SK-N-SH treated with all-trans-retinoic acid at 6 μM for 48 hours (cell line): ENCODE measurements around the gene PMVK.

ENCODE experiments used
- ATAC-seq: fragments of 200-7000 bp; cut with Tn5 transposase; 3 replicates; pipeline ENCODE4 v1.9.1; 2020; ENCODE audit warnings: mild to moderate bottlenecking, moderate library complexity
- ARNTL ChIP-seq: fragments of 450-650 bp; formaldehyde crosslinking; IDR thresholded peaks from 2 replicates; pipeline ENCODE4 v1.5.0; 2020; ENCODE audit warnings: low read depth, mild to moderate bottlenecking, moderate library complexity, borderline replicate concordance
- BACH2 ChIP-seq: fragments of 250-450 bp; sonication (Bioruptor Pico); IDR thresholded peaks from 2 replicates; pipeline ENCODE4 v1.9.0; 2021; ENCODE audit warnings: mild to moderate bottlenecking, borderline replicate concordance
- CSDC2 ChIP-seq: fragments of 250-450 bp; sonication (Bioruptor Pico); IDR thresholded peaks from 2 replicates; pipeline ENCODE4 v1.5.0; 2020; ENCODE audit warnings: mild to moderate bottlenecking, moderate library complexity
- ESRRG ChIP-seq: fragments of 250-450 bp; sonication (Bioruptor Pico); IDR thresholded peaks from 2 replicates; pipeline ENCODE4 v1.6.1; 2021; ENCODE audit warnings: mild to moderate bottlenecking
- GLIS3 ChIP-seq: fragments of 250-450 bp; sonication (Bioruptor Pico); IDR thresholded peaks from 2 replicates; pipeline ENCODE4 v1.5.0; 2020; ENCODE audit warnings: mild to moderate bottlenecking, moderate library complexity
- ISL1 ChIP-seq: fragments of 250-450 bp; sonication (Bioruptor Pico); IDR thresholded peaks from 2 replicates; pipeline ENCODE4 v2.1.2; 2022; ENCODE audit warnings: mild to moderate bottlenecking, moderate library complexity
- OSR1 ChIP-seq: fragments of 250-450 bp; sonication (Bioruptor Pico); IDR thresholded peaks from 2 replicates; pipeline ENCODE4 v1.8.0; 2022; ENCODE audit warnings: moderate library complexity, mild to moderate bottlenecking, inconsistent platforms
- PPARA ChIP-seq: fragments of 250-450 bp; sonication (Bioruptor Pico); IDR thresholded peaks from 2 replicates; pipeline ENCODE4 v1.5.0; 2020; ENCODE audit warnings: mild to moderate bottlenecking, borderline replicate concordance
- RARB ChIP-seq: fragments of 250-450 bp; sonication (Bioruptor Pico); IDR thresholded peaks from 2 replicates; pipeline ENCODE4 v1.8.0; 2021; ENCODE audit warnings: mild to moderate bottlenecking, moderate library complexity
- SNAI2 ChIP-seq: fragments of 250-450 bp; sonication (Bioruptor Pico); IDR thresholded peaks from 2 replicates; pipeline ENCODE4 v1.5.0; 2020; ENCODE audit warnings: mild to moderate bottlenecking, moderate library complexity
- TCF4 ChIP-seq: fragments of 250-450 bp; sonication (Bioruptor Pico); IDR thresholded peaks from 2 replicates; pipeline ENCODE4 v1.8.0; 2021; ENCODE audit warnings: mild to moderate bottlenecking, moderate library complexity, borderline replicate concordance
- TOX ChIP-seq: fragments of 250-450 bp; sonication (Bioruptor Pico); IDR thresholded peaks from 2 replicates; pipeline ENCODE4 v1.8.0; 2021; ENCODE audit warnings: mild to moderate bottlenecking, moderate library complexity, borderline replicate concordance
- ZC3H10 ChIP-seq: fragments of 250-450 bp; sonication (Bioruptor Pico); IDR thresholded peaks from 2 replicates; pipeline ENCODE4 v1.5.1; 2021; ENCODE audit warnings: mild to moderate bottlenecking, moderate library complexity
- ZFP3 ChIP-seq: fragments of 250-450 bp; sonication (Bioruptor Pico); IDR thresholded peaks from 2 replicates; pipeline ENCODE4 v1.5.0; 2020; ENCODE audit warnings: mild to moderate bottlenecking, moderate library complexity
- ZFP30 ChIP-seq: fragments of 450-650 bp; formaldehyde crosslinking; IDR thresholded peaks from 2 replicates; pipeline ENCODE4 v1.5.0; 2022; ENCODE audit warnings: mild to moderate bottlenecking, moderate library complexity
- ZNF565 ChIP-seq: fragments of 450-650 bp; formaldehyde crosslinking; conservative IDR thresholded peaks from 2 replicates; pipeline ENCODE4 v1.5.0; 2020; ENCODE audit warnings: low read depth, mild to moderate bottlenecking, moderate library complexity
- ZNF70 ChIP-seq: fragments of 450-650 bp; formaldehyde crosslinking; IDR thresholded peaks from 2 replicates; pipeline ENCODE4 v1.5.0; 2020; ENCODE audit warnings: mild to moderate bottlenecking, moderate library complexity
- ZNF8 ChIP-seq: fragments of 450-650 bp; formaldehyde crosslinking; IDR thresholded peaks from 2 replicates; pipeline ENCODE4 v1.5.0; 2020; ENCODE audit warnings: mild to moderate bottlenecking, moderate library complexity
- TF ChIP-seq, protein P1 (sequence below): fragments of 250-450 bp; sonication (Bioruptor Pico); IDR thresholded peaks from 2 replicates; pipeline ENCODE4 v1.8.0; 2021; ENCODE audit warnings: low read depth, mild to moderate bottlenecking, moderate library complexity, borderline replicate concordance
- TF ChIP-seq, protein P2 (sequence below): fragments of 250-450 bp; sonication (Bioruptor Pico); IDR thresholded peaks from 2 replicates; pipeline ENCODE4 v1.5.1; 2021; ENCODE audit warnings: mild to moderate bottlenecking, moderate library complexity
- TF ChIP-seq, protein P3 (sequence below): fragments of 250-450 bp; sonication (Bioruptor Pico); IDR thresholded peaks from 2 replicates; pipeline ENCODE4 v1.8.0; 2020; ENCODE audit warnings: mild to moderate bottlenecking, moderate library complexity, borderline replicate concordance
- TF ChIP-seq, protein P4 (sequence below): fragments of 250-450 bp; sonication (Bioruptor Pico); IDR thresholded peaks from 2 replicates; pipeline ENCODE4 v1.5.0; 2020; ENCODE audit warnings: mild to moderate bottlenecking, moderate library complexity
- TF ChIP-seq, protein P5 (sequence below): fragments of 250-450 bp; sonication (Bioruptor Pico); IDR thresholded peaks from 2 replicates; pipeline ENCODE4 v1.5.1; 2020; ENCODE audit warnings: low read depth, mild to moderate bottlenecking, moderate library complexity

The PMVK gene

DNA sequence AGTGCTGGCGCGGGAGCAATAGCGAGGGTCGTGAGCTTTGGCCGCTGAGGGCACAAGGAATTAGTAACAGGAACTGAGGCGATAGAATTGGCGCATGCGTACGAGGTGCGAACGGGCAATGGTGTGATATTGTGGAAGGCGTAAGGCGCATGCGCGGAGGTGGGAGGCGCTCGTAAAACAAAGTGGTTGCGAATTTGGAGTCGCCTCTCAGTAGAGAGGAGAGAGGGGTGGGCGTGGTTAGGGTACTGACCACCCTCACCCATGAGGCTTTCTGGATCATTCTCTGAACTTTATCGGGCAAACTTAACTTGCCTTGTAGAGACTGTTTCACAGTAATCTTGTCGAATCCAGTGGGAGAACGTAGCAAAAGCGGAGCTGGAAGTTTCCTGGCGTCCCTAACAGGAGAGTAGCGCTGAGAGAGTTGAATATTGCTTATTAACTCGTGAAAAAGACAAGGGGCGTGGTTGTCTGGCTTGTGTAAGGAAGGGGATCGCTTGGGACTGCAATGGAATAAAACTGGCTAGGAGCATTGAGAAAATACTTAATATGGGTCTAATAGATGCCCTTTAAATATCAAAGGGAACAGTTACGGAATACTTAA lies 38.4 kb upstream of the PMVK start (continued):
- TF ChIP-seq, protein P1, sequence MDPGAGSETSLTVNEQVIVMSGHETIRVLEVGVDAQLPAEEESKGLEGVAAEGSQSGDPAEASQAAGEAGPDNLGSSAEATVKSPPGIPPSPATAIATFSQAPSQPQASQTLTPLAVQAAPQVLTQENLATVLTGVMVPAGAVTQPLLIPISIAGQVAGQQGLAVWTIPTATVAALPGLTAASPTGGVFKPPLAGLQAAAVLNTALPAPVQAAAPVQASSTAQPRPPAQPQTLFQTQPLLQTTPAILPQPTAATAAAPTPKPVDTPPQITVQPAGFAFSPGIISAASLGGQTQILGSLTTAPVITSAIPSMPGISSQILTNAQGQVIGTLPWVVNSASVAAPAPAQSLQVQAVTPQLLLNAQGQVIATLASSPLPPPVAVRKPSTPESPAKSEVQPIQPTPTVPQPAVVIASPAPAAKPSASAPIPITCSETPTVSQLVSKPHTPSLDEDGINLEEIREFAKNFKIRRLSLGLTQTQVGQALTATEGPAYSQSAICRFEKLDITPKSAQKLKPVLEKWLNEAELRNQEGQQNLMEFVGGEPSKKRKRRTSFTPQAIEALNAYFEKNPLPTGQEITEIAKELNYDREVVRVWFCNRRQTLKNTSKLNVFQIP (CRISPR knock-in tag): no peak
- TF ChIP-seq ZC3H10 (CRISPR knock-in tag): no peak
- no peak for TF ChIP-seq ESRRG
- no peak for TF ChIP-seq GLIS3 (CRISPR knock-in tag)
- TF ChIP-seq TOX (CRISPR knock-in tag): no peak
- TF ChIP-seq, protein P2, sequence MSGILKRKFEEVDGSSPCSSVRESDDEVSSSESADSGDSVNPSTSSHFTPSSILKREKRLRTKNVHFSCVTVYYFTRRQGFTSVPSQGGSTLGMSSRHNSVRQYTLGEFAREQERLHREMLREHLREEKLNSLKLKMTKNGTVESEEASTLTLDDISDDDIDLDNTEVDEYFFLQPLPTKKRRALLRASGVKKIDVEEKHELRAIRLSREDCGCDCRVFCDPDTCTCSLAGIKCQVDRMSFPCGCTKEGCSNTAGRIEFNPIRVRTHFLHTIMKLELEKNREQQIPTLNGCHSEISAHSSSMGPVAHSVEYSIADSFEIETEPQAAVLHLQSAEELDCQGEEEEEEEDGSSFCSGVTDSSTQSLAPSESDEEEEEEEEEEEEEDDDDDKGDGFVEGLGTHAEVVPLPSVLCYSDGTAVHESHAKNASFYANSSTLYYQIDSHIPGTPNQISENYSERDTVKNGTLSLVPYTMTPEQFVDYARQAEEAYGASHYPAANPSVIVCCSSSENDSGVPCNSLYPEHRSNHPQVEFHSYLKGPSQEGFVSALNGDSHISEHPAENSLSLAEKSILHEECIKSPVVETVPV (CRISPR knock-in tag): no peak
- TF ChIP-seq SNAI2 (CRISPR knock-in tag): no peak

DNA sequence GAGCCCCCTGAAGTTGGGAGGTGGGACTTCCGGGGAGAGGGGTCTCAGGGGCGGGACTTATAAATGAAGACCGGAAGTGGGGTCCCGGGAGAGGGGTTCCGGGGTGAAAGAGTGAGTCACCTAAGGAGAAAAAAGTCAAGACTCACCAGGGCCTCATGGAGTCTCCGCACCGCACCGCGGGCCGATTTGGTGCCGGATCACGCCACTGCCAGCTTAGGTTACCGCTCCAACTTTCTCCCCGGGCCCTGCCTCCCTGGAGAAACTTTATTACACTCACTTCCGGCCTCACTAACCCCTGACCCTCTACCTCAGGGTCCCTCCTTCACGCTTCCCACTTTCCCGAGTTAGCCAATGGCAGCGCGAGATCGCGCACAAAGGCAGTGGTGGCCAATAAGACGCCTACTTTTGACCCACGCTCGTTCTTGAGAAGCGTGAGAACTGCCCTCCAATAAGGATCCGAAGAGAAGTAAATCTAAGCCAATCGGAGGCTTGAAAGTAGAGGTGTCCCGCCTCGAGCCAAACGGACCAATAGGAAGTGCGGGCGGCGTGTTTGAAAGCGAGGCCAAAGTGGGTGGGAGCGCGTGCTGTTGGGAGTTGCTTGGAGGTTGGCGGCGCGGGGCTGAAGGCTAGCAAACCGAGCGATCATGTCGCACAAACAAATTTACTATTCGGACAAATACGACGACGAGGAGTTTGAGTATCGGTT lies 37.7 kb upstream of the PMVK start, which contains the start of gene CKS1B:
CKS1B (plus strand) TSS at position 580 of the 706 bp plus-strand sequence; CDS start at position 645, 65 bp downstream.
- TF ChIP-seq ESRRG (no peak), ZFP3 (CRISPR knock-in tag) (no peak), OSR1 (CRISPR knock-in tag) (no peak), CSDC2 (no peak), BACH2 (CRISPR knock-in tag) (no peak), SNAI2 (CRISPR knock-in tag) (no peak), PPARA (no peak), RARB (CRISPR knock-in tag) (peak; percentile 61; the same call in 1 of the 2 replicates), TCF4 (CRISPR knock-in tag) (no peak), TOX (CRISPR knock-in tag) (peak; percentile 30; the same call in 1 of the 2 replicates), ZNF565 (CRISPR knock-in tag) (no peak), ARNTL (CRISPR knock-in tag) (no peak), ZNF8 (CRISPR knock-in tag) (no peak), ISL1 (no peak), ZNF70 (CRISPR knock-in tag) (no peak), GLIS3 (CRISPR knock-in tag) (no peak), ZC3H10 (CRISPR knock-in tag) (peak; percentile 34; the same call in 1 of the 2 replicates), ZFP30 (CRISPR knock-in tag) (no peak)
- TF ChIP-seq, protein P3, sequence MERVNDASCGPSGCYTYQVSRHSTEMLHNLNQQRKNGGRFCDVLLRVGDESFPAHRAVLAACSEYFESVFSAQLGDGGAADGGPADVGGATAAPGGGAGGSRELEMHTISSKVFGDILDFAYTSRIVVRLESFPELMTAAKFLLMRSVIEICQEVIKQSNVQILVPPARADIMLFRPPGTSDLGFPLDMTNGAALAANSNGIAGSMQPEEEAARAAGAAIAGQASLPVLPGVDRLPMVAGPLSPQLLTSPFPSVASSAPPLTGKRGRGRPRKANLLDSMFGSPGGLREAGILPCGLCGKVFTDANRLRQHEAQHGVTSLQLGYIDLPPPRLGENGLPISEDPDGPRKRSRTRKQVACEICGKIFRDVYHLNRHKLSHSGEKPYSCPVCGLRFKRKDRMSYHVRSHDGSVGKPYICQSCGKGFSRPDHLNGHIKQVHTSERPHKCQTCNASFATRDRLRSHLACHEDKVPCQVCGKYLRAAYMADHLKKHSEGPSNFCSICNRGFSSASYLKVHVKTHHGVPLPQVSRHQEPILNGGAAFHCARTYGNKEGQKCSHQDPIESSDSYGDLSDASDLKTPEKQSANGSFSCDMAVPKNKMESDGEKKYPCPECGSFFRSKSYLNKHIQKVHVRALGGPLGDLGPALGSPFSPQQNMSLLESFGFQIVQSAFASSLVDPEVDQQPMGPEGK (CRISPR knock-in tag): no peak
- TF ChIP-seq, protein P4, sequence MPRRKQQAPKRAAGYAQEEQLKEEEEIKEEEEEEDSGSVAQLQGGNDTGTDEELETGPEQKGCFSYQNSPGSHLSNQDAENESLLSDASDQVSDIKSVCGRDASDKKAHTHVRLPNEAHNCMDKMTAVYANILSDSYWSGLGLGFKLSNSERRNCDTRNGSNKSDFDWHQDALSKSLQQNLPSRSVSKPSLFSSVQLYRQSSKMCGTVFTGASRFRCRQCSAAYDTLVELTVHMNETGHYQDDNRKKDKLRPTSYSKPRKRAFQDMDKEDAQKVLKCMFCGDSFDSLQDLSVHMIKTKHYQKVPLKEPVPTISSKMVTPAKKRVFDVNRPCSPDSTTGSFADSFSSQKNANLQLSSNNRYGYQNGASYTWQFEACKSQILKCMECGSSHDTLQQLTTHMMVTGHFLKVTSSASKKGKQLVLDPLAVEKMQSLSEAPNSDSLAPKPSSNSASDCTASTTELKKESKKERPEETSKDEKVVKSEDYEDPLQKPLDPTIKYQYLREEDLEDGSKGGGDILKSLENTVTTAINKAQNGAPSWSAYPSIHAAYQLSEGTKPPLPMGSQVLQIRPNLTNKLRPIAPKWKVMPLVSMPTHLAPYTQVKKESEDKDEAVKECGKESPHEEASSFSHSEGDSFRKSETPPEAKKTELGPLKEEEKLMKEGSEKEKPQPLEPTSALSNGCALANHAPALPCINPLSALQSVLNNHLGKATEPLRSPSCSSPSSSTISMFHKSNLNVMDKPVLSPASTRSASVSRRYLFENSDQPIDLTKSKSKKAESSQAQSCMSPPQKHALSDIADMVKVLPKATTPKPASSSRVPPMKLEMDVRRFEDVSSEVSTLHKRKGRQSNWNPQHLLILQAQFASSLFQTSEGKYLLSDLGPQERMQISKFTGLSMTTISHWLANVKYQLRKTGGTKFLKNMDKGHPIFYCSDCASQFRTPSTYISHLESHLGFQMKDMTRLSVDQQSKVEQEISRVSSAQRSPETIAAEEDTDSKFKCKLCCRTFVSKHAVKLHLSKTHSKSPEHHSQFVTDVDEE (CRISPR knock-in tag): no peak
- TF ChIP-seq, protein P2 (CRISPR knock-in tag): no peak
- TF ChIP-seq, protein P1 (CRISPR knock-in tag): 0 out of 2 replicates have a peak, but pooled peaks have one; percentile 51
- TF ChIP-seq, protein P5, sequence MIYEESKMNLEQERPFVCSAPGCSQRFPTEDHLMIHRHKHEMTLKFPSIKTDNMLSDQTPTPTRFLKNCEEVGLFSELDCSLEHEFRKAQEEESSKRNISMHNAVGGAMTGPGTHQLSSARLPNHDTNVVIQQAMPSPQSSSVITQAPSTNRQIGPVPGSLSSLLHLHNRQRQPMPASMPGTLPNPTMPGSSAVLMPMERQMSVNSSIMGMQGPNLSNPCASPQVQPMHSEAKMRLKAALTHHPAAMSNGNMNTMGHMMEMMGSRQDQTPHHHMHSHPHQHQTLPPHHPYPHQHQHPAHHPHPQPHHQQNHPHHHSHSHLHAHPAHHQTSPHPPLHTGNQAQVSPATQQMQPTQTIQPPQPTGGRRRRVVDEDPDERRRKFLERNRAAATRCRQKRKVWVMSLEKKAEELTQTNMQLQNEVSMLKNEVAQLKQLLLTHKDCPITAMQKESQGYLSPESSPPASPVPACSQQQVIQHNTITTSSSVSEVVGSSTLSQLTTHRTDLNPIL (CRISPR knock-in tag): no peak
- peak; percentile 71 for ATAC-seq
